NCI-H748 (cell line): Measurements from ENCODE around the gene GNAT1.
A peak's percentile ranks its signal among the peaks of the same experiment; 100 is the strongest.

Experiments used
- DNase-seq: peaks from one replicate; lab custom pipeline; 2025; ENCODE audit not compliant: unreplicated experiment; lab: John Stamatoyannopoulos, UW

Gene GNAT1

GRCh38 chr3:50174947-50175524, 16.4 kb upstream of the GNAT1 start:
- DNase-seq = no peak

GRCh38 chr3:50177346-50177745, 14.1 kb upstream of the GNAT1 start:
- DNase-seq = no peak

GRCh38 chr3:50179710-50180109, 11.7 kb upstream of the GNAT1 start:
- DNase-seq = no peak

GRCh38 chr3:50181985-50182384, 9.4 kb upstream of the GNAT1 start:
- DNase-seq = no peak

GRCh38 chr3:50182533-50183099, 8.8 kb upstream of the GNAT1 start:
- DNase-seq = no peak

- DNase-seq = no peak
Measured at GRCh38 chr3:50183755-50184154, 7.7 kb upstream of the GNAT1 start.

- no peak for DNase-seq
Measured at GRCh38 chr3:50184242-50184978, 7.0 kb upstream of the GNAT1 start.

- DNase-seq = no peak
Measured at GRCh38 chr3:50185230-50185629, 6.2 kb upstream of the GNAT1 start.

- DNase-seq = no peak
Measured at GRCh38 chr3:50186096-50186495, 5.3 kb upstream of the GNAT1 start.

- DNase-seq = no peak
Measured at GRCh38 chr3:50187750-50188149, 3.7 kb upstream of the GNAT1 start.

GRCh38 chr3:50189274-50189673, 2.1 kb upstream of the GNAT1 start:
- peak; percentile 37 for DNase-seq

- no peak for DNase-seq
Measured at GRCh38 chr3:50189989-50190388, 1.4 kb upstream of the GNAT1 start.

GRCh38 chr3:50192124-50192523, 714 bp downstream of the GNAT1 start:
- DNase-seq = no peak

GRCh38 chr3:50192689-50193141, 1.3 kb downstream of the GNAT1 start:
- peak; percentile 55 for DNase-seq

GRCh38 chr3:50193286-50193685, 1.9 kb downstream of the GNAT1 start:
- DNase-seq = no peak

- no peak for DNase-seq
Measured at GRCh38 chr3:50193746-50194127, 2.3 kb downstream of the GNAT1 start.

GRCh38 chr3:50194128-50194902, 2.9 kb downstream of the GNAT1 start:
- peak; percentile 60 for DNase-seq

- DNase-seq = no peak
Measured at GRCh38 chr3:50194903-50195500, 3.6 kb downstream of the GNAT1 start.

GRCh38 chr3:50195501-50196252, 4.3 kb downstream of the GNAT1 start:
- no peak for DNase-seq

- DNase-seq = no peak
Measured at GRCh38 chr3:50196253-50196801, 4.9 kb downstream of the GNAT1 start.
